ENCODE data around the gene SLC9A9.

The SLC9A9 gene

GRCh38 chr3:143271136-143271535, 577.1 kb downstream of the SLC9A9 start:
- no peak for DNase-seq

- no peak for DNase-seq
Observed at GRCh38 chr3:143269741-143270140, 578.5 kb downstream of the SLC9A9 start.

- DNase-seq = peak in 1 of 3 experiments; percentile 23
Observed at GRCh38 chr3:143267989-143268388, 580.3 kb downstream of the SLC9A9 start.

GRCh38 chr3:143266927-143267326, 581.3 kb downstream of the SLC9A9 start:
- DNase-seq = no peak

- no peak for DNase-seq
Observed at GRCh38 chr3:143266511-143266910, 581.8 kb downstream of the SLC9A9 start.

GRCh38 chr3:143265501-143266070, 582.7 kb downstream of the SLC9A9 start:
- no peak for DNase-seq

- DNase-seq = peak in 1 of 3 experiments; percentile 30
Observed at GRCh38 chr3:143263852-143264513, 584.3 kb downstream of the SLC9A9 start.

GRCh38 chr3:143261848-143262247, 586.4 kb downstream of the SLC9A9 start:
- DNase-seq = no peak

- DNase-seq = no peak
Observed at GRCh38 chr3:143258692-143259091, 589.6 kb downstream of the SLC9A9 start.

GRCh38 chr3:143256416-143256815, 591.9 kb downstream of the SLC9A9 start:
- DNase-seq = no peak

- DNase-seq = no peak
Observed at GRCh38 chr3:143255739-143256138, 592.5 kb downstream of the SLC9A9 start.

GRCh38 chr3:143252931-143253330, 595.3 kb downstream of the SLC9A9 start:
- DNase-seq = no peak

- DNase-seq = no peak
Observed at GRCh38 chr3:143249014-143249413, 599.3 kb downstream of the SLC9A9 start.

- DNase-seq = peak in 2 of 3 experiments; percentile 63 to 92
Observed at GRCh38 chr3:143247073-143247472, 601.2 kb downstream of the SLC9A9 start.

GRCh38 chr3:143245692-143246091, 602.6 kb downstream of the SLC9A9 start:
- no peak for DNase-seq

GRCh38 chr3:143244516-143245063, 603.7 kb downstream of the SLC9A9 start:
- DNase-seq = no peak

GRCh38 chr3:143243686-143244085, 604.6 kb downstream of the SLC9A9 start:
- DNase-seq = no peak

- DNase-seq = no peak
Observed at GRCh38 chr3:143242691-143243090, 605.6 kb downstream of the SLC9A9 start.

GRCh38 chr3:143242101-143242500, 606.2 kb downstream of the SLC9A9 start:
- peak in 2 of 3 experiments; percentile 3 to 9 for DNase-seq

GRCh38 chr3:143241481-143241951, 606.8 kb downstream of the SLC9A9 start:
- DNase-seq = no peak

GRCh38 chr3:143240886-143241285, 607.4 kb downstream of the SLC9A9 start:
- no peak for DNase-seq

GRCh38 chr3:143239031-143239430, 609.2 kb downstream of the SLC9A9 start:
- DNase-seq = no peak

- DNase-seq = peak in 1 of 3 experiments; percentile 21
Observed at GRCh38 chr3:143237077-143237627, 611.1 kb downstream of the SLC9A9 start.
